ENCODE results near the gene GALNT14. TPM values are rescaled to one million over a fixed set of nuclear protein-coding genes. Genes with fewer than 3 reads are reported as not detected.

Gene GALNT14
- total and polyA plus RNA-seq, 2 of the 8 experiments (the other 6 are each of a cell fraction or from before 2014, with no cell fraction given): 13.0 to 13.7 TPM

GRCh38 chr2:30986231-30986580 lies 152.0 kb downstream of the GALNT14 start:
- H3K23ac ChIP-seq (ENCODE audit: insufficient read length): no peak overlapping the region
- no peak overlapping the region for H3K27ac ChIP-seq (ENCODE audit: low read depth, low read length)
- H2BK5ac ChIP-seq (ENCODE audit: low read depth, low read length): no peak overlapping the region
- FAIRE-seq (no peak), DNase-seq (ENCODE audit: low read depth in 1 of 2, low spot score in 2 of 2) (no peak)
- no peak overlapping the region for H3K4me2 ChIP-seq (ENCODE audit: insufficient read depth in 1 of 2, low read depth in 2 of 2, low read length in 2 of 2)
- no peaks in the 10 kb centered on the region for H4K20me1 ChIP-seq (replicated peaks in 1 of 2; ENCODE audit: control insufficient read depth in 1 of 2, insufficient read depth in 2 of 2, low read length in 2 of 2)
- no peak overlapping the region for H3K9ac ChIP-seq (replicated peaks in 1 of 4; ENCODE audit: extremely low read depth in 1 of 4, low read depth in 3 of 4, low read length in 3 of 4)
- no peak overlapping the region for H4K8ac ChIP-seq (ENCODE audit: extremely low read depth, insufficient read depth, low read length)
- H3K4ac ChIP-seq (replicated peaks; ENCODE audit: insufficient read length, low read depth, low read length): no peak overlapping the region
- POLR2A ChIA-PET (ENCODE audit: partially characterized antibody): no interaction called here
- H3K79me2 ChIP-seq (ENCODE audit: control insufficient read depth in 1 of 2, insufficient read depth in 2 of 2, low read length in 2 of 2): no peaks in the 10 kb centered on the region
- H2AFZ ChIP-seq (ENCODE audit: low read length): no peak overlapping the region
- H3K18ac ChIP-seq (ENCODE audit: extremely low read depth, low read length): no peak overlapping the region
- H3K27me3 ChIP-seq (replicated peaks in 1 of 4; ENCODE audit: control insufficient read depth in 3 of 4, extremely low read depth in 1 of 4, insufficient read depth in 3 of 4, low read length in 3 of 4): no peaks in the 10 kb centered on the region
- TF ChIP-seq NRF1 (IDR thresholded peaks at IDR 0.05; ENCODE audit: low read depth, low read length) (no peak), SIRT6 (IDR thresholded peaks at IDR 0.05; ENCODE audit: low read length) (no peak), RFX5 (IDR thresholded peaks at IDR 0.05; ENCODE audit: borderline replicate concordance, low read depth, low read length) (no peak), USF2 (IDR thresholded peaks at IDR 0.05; ENCODE audit: low read length) (no peak), RAD21 (IDR thresholded peaks at IDR 0.05 in 1 of 2, conservative IDR thresholded peaks at IDR 0.05 in 1 of 2; ENCODE audit: low read depth in 2 of 2, low read length in 2 of 2) (no peak), KDM1A (IDR thresholded peaks at IDR 0.05; ENCODE audit: borderline replicate concordance, low read length) (no peak), ATF3 (IDR thresholded peaks at IDR 0.05; ENCODE audit: insufficient read depth, low read depth, low read length) (no peak), CTBP2 (IDR thresholded peaks at IDR 0.05; ENCODE audit: borderline replicate concordance, insufficient read depth, insufficient read length, low read length) (no peak), HDAC6 (IDR thresholded peaks at IDR 0.05; ENCODE audit: low read depth, low read length) (no peak), CHD2 (IDR thresholded peaks at IDR 0.05; ENCODE audit: low read length) (no peak), JUND (IDR thresholded peaks at IDR 0.05; ENCODE audit: low read length) (no peak)
- no peak overlapping the region for H2AK5ac ChIP-seq (ENCODE audit: low read depth, low read length)
- H3K14ac ChIP-seq (ENCODE audit: insufficient read length): no peak overlapping the region
- no peaks in the 10 kb centered on the region; the same call in 1 of the 2 replicates for H3K23me2 ChIP-seq (ENCODE audit: low read depth, low read length)
- H3K79me1 ChIP-seq (ENCODE audit: low read depth, low read length): no peaks in the 10 kb centered on the region; the same call in 1 of the 2 replicates
- no peak overlapping the region for H3K4me3 ChIP-seq (ENCODE audit: extremely low read depth in 1 of 4, insufficient read depth in 2 of 4, low read depth in 3 of 4, low read length in 4 of 4)
- H2BK12ac ChIP-seq (ENCODE audit: low read depth, low read length): no peak overlapping the region
- WGBS, 2 experiments (ENCODE audit: extremely low coverage in 1 of 2, insufficient coverage in 1 of 2, insufficient read length in 1 of 2, insufficient replicate concordance in 2 of 2, low coverage in 1 of 2, low lambda C conversion rate in 2 of 2, missing lambda C conversion rate in 1 of 2): 93% methylated on average over 5 of the region's 5 CpGs; no CpG with 5 or more reads in 1 of the 2 experiments
- H4K5ac ChIP-seq (ENCODE audit: insufficient read length, low read depth, low read length): no peak overlapping the region
- H2BK120ac ChIP-seq (replicated peaks; ENCODE audit: low read depth, low read length): no peak overlapping the region
- H2BK20ac ChIP-seq (ENCODE audit: low read length): no peak overlapping the region
- no peaks in the 10 kb centered on the region for H3K9me3 ChIP-seq (ENCODE audit: insufficient read depth in 2 of 2, low read depth in 1 of 2, low read length in 1 of 2)
- no peaks in the 10 kb centered on the region for H3K36me3 ChIP-seq (ENCODE audit: control insufficient read depth in 2 of 4, insufficient read depth in 4 of 4, low read length in 3 of 4)
- CTCF ChIA-PET (ENCODE audit: partially characterized antibody): interaction anchor here (0.6 to 2.5 kb wide), 8 partner anchors 8 to 1198 kb away, joined by 3 to 6 read pairs (median 4); no protein-coding TSS in a partner anchor
- no peak overlapping the region for H3K56ac ChIP-seq (replicated peaks; ENCODE audit: insufficient read length, low read depth, low read length)
- H2BK15ac ChIP-seq (ENCODE audit: low read length): no peak overlapping the region
- no peak overlapping the region for H4K91ac ChIP-seq (replicated peaks; ENCODE audit: insufficient read length, low read length)
- H3K4me1 ChIP-seq (replicated peaks in 1 of 4; ENCODE audit: control insufficient read depth in 3 of 4, insufficient read depth in 4 of 4, low read length in 3 of 4): peaks cover 0 to 5% (median under 1%) of the 10 kb centered on the region in 4 experiments; a peak in 3 of 7 replicates

All from H1 (cell line).